Fibroblast of mammary gland (primary cell): ENCODE data around the gene MLST8.

Experiments
- DNase-seq: peaks from one replicate; pipeline ENCODE4 v3.0.0-alpha.2; 2010; ENCODE audit warnings: low read depth
- H3K4me3 ChIP-seq: 2 replicates; pipeline ENCODE4 v1.5.1; 2011; ENCODE audit warnings: low read depth, mild to moderate bottlenecking, low read length, moderate library complexity; ENCODE audit not compliant: control insufficient read depth
- TF ChIP-seq, protein P1 (sequence below): conservative IDR thresholded peaks from 2 replicates; pipeline ENCODE4 v1.5.1; 2011; ENCODE audit warnings: low read depth, low read length, inconsistent platforms; ENCODE audit not compliant: control insufficient read depth, insufficient read depth

Gene MLST8

GRCh38 chr16:2184346-2184745, 20.9 kb upstream of the MLST8 start:
- no peak for DNase-seq
- TF ChIP-seq, protein P1, sequence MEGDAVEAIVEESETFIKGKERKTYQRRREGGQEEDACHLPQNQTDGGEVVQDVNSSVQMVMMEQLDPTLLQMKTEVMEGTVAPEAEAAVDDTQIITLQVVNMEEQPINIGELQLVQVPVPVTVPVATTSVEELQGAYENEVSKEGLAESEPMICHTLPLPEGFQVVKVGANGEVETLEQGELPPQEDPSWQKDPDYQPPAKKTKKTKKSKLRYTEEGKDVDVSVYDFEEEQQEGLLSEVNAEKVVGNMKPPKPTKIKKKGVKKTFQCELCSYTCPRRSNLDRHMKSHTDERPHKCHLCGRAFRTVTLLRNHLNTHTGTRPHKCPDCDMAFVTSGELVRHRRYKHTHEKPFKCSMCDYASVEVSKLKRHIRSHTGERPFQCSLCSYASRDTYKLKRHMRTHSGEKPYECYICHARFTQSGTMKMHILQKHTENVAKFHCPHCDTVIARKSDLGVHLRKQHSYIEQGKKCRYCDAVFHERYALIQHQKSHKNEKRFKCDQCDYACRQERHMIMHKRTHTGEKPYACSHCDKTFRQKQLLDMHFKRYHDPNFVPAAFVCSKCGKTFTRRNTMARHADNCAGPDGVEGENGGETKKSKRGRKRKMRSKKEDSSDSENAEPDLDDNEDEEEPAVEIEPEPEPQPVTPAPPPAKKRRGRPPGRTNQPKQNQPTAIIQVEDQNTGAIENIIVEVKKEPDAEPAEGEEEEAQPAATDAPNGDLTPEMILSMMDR = no peak
- H3K4me3 ChIP-seq = no peak overlapping the region

DNA sequence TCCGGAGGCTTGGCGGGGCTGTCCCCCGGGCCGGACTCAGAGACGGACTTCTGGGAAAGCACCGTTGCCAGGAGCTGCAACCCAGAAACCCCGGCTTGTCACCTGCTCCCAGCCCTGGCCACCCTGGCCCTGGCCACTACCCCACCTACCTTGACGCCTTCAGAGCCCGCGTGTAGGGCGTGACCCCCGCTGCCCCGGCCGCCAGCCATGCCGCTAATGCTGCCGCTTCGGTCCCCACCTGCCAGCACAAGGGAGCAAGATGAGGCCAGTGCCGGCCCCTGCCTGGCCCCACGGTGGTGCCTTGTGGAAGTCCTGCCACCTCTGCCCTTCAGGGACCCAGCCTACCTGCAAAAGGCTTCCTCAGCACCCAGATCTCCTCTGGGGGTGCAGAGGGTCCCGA, 20.3 kb upstream of the MLST8 start:
- TF ChIP-seq, protein P1 = no peak
- H3K4me3 ChIP-seq = no peak overlapping the region
- no peak for DNase-seq

DNA sequence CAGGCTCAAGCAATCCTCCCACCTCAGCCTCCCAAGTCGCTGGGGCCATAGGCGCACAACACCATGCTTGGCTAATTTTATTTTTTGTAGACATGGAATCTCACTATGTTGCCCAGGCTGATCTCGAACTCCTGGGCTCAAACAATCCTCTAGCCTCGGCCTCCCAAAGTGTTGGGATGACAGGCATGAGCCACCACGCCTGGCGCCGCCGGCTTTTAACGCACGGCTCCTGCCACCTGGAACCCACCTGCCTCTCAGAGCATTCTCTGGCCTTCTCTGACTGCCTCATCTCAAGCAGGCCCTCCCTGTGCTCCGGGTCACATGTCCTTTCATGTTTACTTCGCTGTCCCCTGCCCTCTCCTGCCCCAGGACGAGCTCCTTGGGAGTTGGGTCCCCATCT, 19.2 kb upstream of the MLST8 start:
- H3K4me3 ChIP-seq = no peak overlapping the region
- no peak for DNase-seq
- TF ChIP-seq, protein P1 = no peak

DNA sequence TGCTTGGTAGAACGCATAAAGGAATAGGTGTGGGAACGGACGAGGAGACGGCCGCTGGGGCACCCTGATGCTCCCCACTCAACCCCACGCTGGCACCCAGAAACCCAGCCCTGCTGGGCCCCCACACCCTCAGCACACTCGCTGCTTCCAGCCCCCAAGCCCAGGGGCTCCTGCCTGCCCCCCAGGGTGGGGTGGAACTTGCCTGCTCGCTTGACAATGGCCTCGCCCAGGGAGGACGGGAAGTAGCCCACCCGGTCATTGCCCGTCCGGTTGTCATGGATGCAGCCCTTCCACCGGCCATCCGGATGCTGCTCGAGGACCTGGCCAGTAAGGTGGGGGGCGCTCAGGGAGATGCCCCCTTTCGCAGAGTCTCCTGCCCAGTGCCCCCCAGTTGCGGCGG, 18.7 kb upstream of the MLST8 start:
- no peak overlapping the region for H3K4me3 ChIP-seq
- DNase-seq = no peak
- TF ChIP-seq, protein P1 = no peak

- TF ChIP-seq, protein P1 = no peak
- H3K4me3 ChIP-seq = no peak overlapping the region
- DNase-seq = no peak
Measured at GRCh38 chr16:2187212-2187611, 18.0 kb upstream of the MLST8 start.

- no peak overlapping the region for H3K4me3 ChIP-seq
- TF ChIP-seq, protein P1 = no peak
- DNase-seq = no peak
Measured at GRCh38 chr16:2188395-2188794, 16.9 kb upstream of the MLST8 start.

DNA sequence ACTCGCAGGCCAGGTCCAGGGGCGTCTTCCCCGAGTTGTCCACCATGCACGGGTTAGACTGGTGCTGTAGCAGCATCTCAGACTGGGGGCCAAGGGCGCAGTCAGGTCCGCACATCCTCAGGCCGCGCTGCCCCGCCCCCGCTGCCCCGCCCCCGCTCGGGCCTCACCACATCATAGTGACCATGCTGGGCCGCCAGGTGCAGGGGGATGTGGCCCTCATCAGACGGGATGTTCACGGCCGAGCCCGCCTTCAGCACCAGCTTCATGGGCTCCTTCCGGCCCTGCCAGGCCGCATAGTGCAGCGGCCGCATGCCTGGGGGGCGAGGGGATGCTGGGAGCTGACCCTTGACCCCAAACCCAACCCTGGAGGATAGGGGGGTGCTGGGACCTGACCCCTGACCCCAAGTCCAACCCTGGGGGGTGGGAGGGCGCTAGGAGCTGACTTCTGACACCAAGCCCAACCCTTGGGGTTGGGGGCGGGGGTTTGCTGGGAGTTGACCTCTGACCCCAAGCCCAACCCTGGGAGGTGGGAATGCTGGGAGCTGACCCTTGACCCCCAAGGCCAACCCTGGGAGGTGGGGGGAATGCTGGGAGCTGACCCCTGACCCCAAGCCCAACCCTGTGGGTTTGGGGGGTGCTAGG, 15.9 kb upstream of the MLST8 start:
- H3K4me3 ChIP-seq = no peak overlapping the region
- TF ChIP-seq, protein P1 = no peak
- no peak for DNase-seq
